ENCODE results near the gene SIK2. TPM values are rescaled to one million over a fixed set of nuclear protein-coding genes. Genes with fewer than 3 reads are reported as not detected.

SIK2 gene
- total RNA-seq, 1 donor from 2014 or later: 8.2 TPM

DNA sequence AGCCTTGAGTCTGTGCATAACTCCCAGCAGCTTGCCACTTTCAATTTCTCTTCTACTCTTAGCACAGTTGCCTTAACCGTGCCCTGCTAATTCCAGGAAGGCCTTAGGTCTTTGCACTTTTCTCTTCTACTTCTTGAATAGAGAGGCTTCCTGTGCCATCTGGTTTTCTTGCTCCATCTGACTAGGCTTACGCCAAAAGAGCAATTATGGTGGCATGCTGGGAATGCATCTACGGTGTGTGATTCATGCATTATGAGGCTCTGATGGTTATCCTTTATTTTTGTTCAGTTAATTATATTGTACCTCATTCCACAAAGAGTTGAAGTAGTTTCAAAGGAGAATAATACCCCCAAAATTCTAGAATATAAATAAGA, 29.4 kb downstream of the SIK2 start:
- Histone ChIP-seq H3K4me1 (peaks cover 0 to 8% of the 10 kb centered on the region in 2 donors), H3K36me3 (no peaks in the 10 kb centered on the region), H3K9me3 (no peaks in the 10 kb centered on the region), H3K4me3 (no peak overlapping the region), H3K27ac (peak overlapping the region in 1 of 2 donors; percentile 1), H3K27me3 (no peaks in the 10 kb centered on the region)
- no peak for DNase-seq (ENCODE audit: low spot score in 2 of 2)
- TF ChIP-seq, protein P1, sequence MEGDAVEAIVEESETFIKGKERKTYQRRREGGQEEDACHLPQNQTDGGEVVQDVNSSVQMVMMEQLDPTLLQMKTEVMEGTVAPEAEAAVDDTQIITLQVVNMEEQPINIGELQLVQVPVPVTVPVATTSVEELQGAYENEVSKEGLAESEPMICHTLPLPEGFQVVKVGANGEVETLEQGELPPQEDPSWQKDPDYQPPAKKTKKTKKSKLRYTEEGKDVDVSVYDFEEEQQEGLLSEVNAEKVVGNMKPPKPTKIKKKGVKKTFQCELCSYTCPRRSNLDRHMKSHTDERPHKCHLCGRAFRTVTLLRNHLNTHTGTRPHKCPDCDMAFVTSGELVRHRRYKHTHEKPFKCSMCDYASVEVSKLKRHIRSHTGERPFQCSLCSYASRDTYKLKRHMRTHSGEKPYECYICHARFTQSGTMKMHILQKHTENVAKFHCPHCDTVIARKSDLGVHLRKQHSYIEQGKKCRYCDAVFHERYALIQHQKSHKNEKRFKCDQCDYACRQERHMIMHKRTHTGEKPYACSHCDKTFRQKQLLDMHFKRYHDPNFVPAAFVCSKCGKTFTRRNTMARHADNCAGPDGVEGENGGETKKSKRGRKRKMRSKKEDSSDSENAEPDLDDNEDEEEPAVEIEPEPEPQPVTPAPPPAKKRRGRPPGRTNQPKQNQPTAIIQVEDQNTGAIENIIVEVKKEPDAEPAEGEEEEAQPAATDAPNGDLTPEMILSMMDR (IDR thresholded peaks at IDR 0.05): no peak
- intact Hi-C loops (cut with DNase I): no loop called here

DNA sequence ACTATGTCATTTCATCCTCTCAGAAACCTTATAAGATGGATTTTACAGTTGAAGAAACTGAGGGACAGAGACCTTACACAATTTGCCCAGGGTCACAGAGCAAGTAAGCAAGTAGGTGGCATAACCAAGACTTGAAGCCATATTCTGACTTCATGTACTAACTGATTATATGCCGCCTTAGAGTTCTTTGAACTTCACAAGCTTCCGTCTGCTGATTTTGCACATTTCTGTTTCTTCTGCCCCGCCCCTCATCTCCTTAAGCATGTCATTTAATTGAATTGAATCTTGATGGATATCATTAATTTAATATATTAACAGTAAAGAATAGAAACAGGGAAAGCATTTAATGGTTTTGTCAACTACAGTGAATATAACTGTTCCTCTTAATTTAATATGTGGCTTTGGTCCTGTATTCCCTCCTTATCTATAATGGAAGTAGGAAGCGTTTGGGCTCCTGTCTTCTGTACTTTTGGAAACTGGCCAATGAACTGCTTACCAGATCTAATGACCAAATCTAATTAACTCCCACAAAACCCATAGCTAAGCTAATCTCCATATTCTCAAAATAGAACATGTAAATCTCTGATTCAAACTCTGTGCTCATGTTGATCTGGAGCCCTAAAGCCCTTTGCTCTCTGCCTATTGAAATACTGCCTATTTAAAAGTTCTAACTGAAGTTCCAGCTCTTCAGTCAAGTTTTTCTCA, 30.4 kb downstream of the SIK2 start:
- Histone ChIP-seq H3K4me3 (no peak overlapping the region), H3K4me1 (peaks cover 0 to 8% of the 10 kb centered on the region in 2 donors), H3K27ac (peak overlapping the region in 1 of 2 donors; percentile 31), H3K36me3 (no peaks in the 10 kb centered on the region), H3K9me3 (no peaks in the 10 kb centered on the region), H3K27me3 (no peaks in the 10 kb centered on the region)
- DNase-seq (ENCODE audit: low spot score in 2 of 2): no peak
- TF ChIP-seq, protein P1 (IDR thresholded peaks at IDR 0.05): no peak
- intact Hi-C loops (cut with DNase I): no loop called here

DNA sequence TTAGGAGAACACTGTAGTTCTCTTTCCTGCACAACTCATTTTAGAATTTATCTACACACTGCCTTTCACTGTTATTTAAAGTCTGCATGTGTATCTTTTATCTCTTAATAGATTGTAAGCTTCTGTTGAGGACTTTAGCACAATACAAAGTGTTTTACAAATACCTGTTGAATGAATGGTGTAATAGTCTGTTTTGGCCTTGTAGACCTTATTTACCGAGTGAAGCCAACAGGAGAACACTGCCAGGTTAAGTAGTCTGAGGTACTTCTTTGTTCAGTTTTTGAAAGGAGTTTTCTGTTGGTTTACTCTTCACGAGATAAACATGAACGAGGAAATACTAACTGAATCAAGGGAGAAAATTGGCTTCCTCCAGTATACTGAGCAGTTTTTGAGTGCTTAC, 31.0 kb downstream of the SIK2 start:
- Histone ChIP-seq H3K27me3 (no peaks in the 10 kb centered on the region), H3K36me3 (no peaks in the 10 kb centered on the region), H3K27ac (peak overlapping the region in 1 of 2 donors; percentile 31), H3K9me3 (no peaks in the 10 kb centered on the region), H3K4me1 (peaks cover 0 to 5% of the 10 kb centered on the region in 2 donors), H3K4me3 (no peak overlapping the region)
- intact Hi-C loops (cut with DNase I): no loop called here
- TF ChIP-seq, protein P1 (IDR thresholded peaks at IDR 0.05): no peak
- no peak for DNase-seq (ENCODE audit: low spot score in 2 of 2)

DNA sequence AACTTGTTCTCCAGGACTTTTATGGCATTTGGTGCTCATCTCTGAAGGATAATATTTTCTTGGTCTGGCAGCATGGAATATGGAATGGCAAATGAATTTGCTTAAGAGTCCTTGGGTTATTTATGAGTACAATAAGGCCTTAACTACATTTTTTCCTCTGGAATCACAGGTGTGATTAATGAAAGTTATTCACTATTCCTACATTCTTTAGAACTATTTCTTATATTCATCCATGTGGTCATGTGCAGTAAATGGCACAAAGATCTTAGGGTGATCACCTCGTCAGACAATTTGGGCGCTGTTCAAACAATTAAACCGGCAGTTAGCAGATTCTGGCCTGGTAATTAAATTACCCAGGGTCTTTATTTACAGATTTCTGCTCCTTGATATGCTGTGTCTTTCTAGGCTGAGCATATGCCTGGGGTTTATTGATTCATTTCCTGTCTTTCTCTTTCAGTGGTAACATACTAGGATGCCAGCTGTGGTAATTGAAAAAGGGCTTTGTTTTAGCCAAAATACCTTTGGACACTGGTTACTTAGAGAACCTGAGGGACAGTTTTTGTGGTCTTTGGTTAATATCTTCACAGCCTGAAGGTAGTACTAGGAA, 31.6 kb downstream of the SIK2 start:
- no peak overlapping the region for H3K4me3 ChIP-seq
- peak overlapping the region in 1 of 2 donors; percentile 51 for H3K27ac ChIP-seq
- H3K4me1 ChIP-seq: peaks cover 0 to 5% of the 10 kb centered on the region in 2 donors
- H3K36me3 ChIP-seq: no peaks in the 10 kb centered on the region
- intact Hi-C loops (cut with DNase I): no loop called here
- no peak for DNase-seq (ENCODE audit: low spot score in 2 of 2)
- H3K27me3 ChIP-seq: no peaks in the 10 kb centered on the region
- no peaks in the 10 kb centered on the region for H3K9me3 ChIP-seq
- TF ChIP-seq, protein P1 (IDR thresholded peaks at IDR 0.05): no peak

DNA sequence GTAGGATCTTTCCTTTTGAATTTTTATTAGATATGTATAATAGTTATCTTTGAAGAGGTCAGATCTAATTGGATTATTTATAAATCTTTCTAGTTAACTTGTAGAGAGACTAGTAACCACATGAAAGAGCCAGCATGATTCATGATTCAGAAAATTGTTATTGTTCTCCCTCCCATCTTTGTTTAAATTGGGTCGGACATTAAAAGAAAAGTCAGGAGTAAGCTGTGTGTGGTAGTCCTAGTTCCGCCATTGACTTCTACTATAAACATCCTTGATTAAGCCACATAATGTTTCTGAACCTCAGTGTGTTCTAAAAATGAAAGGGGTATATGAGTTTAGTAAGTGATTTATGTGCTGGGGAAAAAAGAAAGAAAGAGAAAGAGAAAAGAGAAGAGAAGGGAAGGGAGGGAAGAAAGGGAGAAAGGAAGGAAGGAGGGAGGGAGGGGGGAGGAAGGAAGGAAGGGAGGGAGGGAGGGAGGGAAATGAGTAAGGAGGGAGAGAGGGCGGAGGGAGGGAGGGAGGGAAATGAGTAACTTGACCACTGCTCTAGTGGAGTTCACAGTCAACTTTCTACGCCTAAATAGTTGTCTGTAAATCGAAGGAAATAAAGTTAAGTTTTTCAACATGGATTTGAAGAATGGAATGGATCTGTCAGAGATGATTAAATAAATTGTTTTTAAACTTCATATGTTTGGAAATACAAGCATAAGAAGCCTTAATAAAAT, 32.9 kb downstream of the SIK2 start:
- no peak for DNase-seq (ENCODE audit: low spot score in 2 of 2)
- no peak overlapping the region for H3K4me3 ChIP-seq
- H3K27me3 ChIP-seq: no peaks in the 10 kb centered on the region
- TF ChIP-seq, protein P1 (IDR thresholded peaks at IDR 0.05): no peak
- no peaks in the 10 kb centered on the region for H3K9me3 ChIP-seq
- intact Hi-C loops (cut with DNase I): no loop called here
- H3K36me3 ChIP-seq: no peaks in the 10 kb centered on the region
- peaks cover 0 to 5% of the 10 kb centered on the region in 2 donors for H3K4me1 ChIP-seq
- peak overlapping the region; percentile 28 to 54 for H3K27ac ChIP-seq

Data from ascending aorta (tissue), 2 donors.